Renal cortex interstitium (tissue), 11 donors: Measurements from ENCODE around the gene PCGF3. TPM values are rescaled to one million over a fixed set of nuclear protein-coding genes. Genes with fewer than 3 reads are reported as not detected.
A peak's percentile ranks its signal among the peaks of the same experiment; 100 is the strongest.

Experiments
- DNase-seq, 11 donors: peaks; one replicate each; pipeline ENCODE4 v3.0.0-alpha.2; 2013; ENCODE audit warnings: low read depth in 9 of 11, low spot score in 4 of 11; ENCODE audit errors: extremely low read depth in 1 of 11
- polyA plus RNA-seq, 3 donors: library from polyadenylated mRNA; unstranded; fragments of 120-200 nt; gene quantifications; one replicate each; pipeline ENCODE4 v1.2.1, GENCODE V29; 2013; ENCODE audit not compliant: insufficient read length in 3 of 3

PCGF3 gene
- polyA plus RNA-seq, 3 donors, result 67.4 to 102 (median 68.2) TPM

DNA sequence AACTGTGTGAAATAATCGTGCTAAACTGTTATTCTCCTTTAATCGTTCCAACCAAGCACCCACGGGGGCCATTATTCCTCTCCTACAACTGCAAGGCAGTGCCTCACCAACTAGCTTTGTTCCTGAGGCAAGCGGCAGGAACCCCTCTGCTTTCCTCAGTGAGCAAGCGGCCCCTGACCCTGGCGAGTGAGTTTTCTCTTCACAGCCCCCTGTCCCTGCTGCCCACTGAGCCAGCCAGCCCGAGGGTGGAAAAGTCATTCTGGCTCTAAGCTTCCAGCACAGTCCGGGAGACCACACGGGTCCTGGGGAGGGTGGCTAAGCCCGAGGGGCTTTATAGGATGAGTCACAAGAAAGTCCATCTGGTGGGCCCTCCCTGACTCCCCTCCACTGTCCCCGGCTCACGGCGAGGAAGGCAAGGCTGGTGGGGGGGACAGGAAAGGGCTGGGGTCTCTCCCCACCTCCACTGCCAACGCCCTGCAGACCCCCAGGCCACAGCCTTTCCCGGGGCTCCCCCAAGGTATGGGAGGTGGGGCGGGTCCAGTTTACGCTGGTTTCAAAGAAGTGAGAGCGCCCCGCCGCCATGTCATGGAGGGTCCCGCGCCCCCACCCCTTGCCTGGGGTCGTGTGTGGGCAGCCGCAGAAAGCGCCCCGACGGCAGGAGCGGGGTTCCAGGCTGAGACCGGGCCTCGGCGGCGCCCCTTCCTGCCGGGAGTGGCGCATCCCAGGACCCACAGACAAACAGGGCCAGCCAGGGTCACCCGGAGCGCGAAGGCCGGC lies 75.3 kb downstream of the PCGF3 start:
- no peak for DNase-seq

DNA sequence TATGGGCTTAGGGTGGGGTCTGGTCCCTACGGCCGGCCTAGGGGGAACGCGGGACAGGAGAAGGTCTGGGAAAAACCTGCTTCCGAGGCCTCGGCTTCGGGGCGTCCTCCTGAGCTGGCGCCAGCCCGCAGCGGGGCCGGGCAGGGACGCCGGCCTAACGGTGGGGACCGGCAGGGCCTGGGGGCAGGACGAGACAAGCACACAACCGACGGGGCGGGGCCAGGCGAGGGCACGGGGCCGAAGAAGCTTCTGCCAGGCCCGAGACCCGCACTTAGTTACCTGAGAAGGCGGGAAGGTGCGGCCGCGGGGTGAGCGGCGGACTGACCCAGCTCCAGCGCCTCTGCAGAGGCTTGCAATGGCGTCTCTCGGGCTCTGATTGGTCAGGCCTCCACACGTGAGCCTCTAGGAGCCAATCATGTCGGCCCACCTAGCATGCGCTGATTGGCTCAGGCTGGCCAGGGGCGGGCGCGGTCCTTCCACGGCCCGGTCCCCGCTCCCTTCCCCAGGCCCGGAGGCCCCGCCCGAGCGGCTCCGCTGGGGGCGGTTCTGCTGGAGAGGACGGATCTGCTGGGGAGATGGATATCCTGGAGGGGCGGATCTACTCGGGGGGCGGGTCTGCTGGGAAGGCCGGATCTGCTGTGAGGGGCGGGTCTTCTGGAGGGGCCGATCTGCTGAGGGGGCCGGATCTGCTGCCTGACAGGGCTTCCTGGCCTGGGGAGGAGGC lies 76.0 kb downstream of the PCGF3 start:
- DNase-seq, result peak; percentile 96 to 100 (median 98)

DNA sequence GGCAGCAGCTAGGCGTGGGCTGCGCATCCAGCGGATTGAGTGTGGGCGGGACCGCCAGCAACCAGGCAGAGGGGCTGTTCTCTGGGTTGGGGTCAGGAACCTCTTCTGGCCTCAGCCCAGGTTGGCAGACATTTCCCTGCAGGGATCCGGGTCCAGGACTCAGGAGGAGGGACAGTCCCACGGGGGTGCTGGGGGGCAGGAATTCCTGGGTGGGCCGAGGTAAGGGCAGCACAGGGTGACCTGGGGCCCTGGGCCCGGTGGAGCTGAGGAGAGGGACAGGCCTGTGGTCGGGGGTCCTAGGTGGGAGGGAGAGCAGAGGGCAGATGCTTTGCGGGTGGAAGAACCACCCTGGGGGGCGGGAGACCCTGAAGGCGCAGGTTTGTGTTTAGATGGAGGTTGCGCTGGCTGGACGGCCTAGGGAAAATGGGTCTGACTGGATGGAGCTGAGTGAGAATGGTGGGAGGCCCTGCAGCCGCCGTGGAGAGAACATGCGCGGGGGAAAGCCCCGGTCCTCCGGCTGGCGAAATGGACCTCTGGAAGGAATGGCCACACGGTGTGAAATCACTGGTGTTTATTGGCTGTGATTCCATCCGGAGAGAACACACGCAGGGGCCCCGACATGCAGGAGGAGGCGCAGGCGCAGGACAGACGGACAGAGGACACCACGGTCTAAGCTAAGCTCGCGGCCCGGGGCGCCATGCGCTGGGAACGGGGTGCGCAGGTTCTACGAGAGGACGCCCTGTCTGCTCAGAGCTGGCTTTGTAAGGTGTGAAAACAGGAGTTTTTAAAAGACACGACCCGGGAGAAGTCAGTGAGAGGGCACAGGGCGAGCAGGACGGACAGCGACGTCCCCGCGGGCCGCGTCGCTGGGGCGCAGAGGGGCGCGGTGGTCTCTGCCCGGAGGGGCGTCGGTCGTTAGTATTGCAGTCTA lies 79.0 kb downstream of the PCGF3 start:
- no peak for DNase-seq

DNA sequence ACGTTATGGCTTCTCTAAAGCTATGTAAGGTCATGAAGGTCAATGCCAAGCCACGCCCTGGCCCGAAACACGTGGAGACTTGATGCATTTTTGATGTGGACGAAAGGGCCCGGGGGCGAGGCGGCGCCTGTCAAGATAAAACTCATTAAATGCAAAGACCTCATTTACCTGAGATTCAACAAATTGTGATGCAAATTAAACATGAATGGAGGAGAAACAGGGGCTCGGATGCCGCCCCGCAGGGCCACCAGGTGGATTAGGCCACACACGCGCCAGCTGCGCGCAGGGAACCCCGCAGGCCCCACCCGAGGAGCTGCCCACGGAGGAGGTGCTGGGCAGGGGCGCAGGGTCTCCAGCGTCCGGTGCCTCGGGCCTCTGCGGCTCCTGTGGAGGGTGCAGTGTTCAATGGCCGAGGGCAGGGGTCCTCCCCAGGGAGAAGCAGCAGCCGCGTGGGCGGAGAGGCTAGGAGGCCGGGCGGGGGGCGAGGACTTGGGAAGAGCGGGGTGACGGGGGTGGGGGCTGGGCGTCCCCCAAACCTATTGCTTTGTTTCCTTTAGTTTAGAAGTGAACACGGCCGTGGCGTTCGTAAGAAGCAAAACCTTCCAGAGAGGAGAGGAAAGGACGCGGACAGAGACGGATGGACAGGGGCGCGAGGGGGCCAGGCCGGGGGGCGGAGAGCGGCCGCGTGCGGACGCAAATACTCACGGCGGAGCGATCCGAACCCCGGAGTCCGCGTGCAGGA lies 79.9 kb downstream of the PCGF3 start:
- DNase-seq, result no peak

DNA sequence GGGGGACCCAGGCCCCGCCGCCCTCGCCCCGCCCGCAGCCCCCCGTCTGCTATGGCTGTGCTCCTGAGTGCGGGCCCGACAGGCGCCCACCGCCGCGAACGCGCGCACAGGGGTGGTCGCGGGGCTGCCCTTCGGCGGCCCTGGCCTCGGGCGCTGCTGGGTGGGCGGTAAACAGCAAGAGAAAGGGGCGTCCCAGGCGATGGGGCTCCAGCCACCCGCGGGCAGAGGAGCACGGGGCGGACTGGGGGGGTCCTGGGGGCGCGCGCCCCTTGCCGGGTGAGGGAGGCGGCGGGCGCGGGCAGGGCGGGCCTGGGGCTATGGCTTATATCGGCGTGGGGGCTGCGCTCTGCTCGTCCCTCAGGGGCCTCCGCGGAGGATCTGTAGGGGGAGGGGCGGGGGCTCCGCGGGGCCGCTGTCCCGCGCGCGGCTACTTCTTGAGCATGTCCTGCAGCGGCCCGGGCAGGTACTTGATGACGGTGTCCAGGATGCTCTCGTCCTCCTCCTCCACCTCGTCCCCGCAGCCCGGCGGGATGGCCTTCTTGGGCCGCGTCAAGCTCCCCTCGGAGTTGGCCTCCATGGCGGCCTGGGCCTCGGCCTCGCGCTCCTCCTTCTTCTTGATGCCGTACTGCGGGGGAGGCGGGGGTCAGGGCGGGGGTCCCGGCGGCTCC lies 80.6 kb downstream of the PCGF3 start:
- no peak for DNase-seq

DNA sequence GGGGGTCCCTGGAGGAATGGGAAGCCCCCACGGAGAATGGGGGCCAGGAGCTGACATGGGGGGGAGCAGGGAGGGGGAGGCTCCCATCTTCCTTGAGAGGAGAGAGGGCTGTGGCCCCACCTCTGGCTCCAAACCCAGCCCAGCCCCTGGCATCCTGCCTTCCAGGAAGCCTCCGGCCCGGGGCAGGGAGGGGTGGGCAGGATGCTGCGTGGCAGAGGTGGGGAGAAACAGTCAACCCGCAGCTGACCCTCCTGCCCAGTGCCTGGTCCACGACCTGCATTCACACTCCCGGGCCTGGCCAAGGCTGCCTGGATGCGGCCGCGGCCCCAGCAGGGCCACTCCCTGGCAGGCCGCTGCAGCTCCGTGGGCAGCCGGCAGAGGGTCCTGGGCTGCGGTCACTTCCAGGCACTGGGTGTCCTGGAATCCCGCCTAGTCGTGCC lies 81.2 kb downstream of the PCGF3 start:
- DNase-seq, result no peak

DNA sequence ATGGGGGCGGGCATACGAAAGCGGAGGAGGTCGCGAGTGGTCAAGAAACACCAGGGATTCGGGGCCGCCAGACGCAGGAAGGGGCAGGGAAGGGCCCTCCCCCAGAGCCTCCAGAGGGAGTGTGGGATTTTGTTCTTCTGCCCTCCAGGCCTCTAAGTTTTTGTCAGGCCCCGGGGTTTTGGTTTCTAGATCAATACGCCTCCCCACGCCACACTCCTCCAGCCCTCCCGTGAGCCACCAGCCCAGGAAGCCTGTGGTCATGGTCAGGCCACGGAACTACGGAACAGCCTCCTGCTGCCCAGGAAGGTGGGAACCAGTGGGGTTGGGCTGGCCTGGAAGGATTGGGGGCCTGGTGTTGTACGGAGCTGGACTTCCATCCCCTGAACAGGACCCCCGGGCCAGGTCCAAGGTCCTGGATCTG lies 81.9 kb downstream of the PCGF3 start:
- DNase-seq, result no peak

DNA sequence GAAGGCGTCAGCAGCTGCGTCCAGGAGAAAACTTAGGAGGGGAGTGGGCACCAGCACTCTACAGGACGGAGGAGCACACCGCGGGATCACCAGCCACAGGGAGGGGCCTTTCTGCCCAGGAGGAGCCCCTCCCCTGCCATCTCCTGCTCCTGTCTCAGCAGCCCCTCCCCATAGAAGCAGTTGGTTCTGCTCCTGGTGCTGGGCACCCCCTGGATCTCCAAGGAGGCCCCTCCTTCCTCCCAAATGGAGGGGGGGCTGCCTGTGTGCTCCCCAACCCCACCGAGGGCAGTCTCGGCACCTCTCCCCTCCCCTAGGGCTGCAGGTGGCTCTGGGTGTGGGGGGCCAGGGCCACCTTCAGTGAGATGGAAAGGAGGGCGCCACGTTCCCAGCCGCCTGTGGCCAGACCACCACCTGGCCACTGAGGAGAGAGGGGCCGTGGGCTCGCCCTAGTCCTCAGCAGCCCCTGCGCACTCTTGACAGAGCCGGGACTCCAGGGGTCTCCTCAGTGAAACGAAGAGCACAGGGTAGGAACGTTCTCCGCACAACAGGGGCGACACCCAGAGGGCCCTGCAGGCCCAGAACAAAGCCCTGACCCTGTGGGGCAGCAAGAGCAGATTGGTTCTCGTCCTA lies 82.5 kb downstream of the PCGF3 start:
- DNase-seq, result no peak

DNA sequence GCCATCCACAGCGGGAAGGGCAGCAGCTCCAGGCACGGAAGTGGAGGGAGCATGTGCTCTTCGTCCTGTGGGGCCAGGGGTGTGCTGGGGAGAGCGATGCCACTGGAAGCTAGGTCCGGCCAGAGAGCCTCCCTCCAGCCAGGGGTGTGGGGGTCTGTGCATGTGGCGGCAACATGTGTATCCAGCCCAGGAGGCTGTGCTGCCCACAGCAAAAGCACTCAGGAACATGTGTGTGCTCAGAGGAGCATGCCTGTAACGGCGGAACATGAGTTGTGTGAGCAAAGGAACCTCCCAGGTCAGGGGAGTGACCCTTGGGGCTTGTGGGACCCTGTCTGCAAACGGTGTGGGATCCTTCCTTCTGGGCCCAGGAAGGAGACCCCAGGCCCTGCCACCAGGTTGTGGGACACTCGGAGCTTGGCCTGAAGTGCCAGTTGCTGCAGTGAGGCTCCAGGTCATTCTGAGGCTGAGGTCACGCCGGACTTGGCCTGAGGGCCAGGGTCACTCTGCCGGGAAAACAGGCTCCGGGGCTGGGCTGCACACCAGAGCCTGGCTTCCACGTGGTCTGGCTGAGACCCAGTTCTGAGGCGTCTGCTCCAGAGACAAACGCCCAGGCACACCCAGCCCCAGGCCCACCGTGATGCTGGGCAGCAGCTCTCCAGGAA lies 83.1 kb downstream of the PCGF3 start:
- no peak for DNase-seq

DNA sequence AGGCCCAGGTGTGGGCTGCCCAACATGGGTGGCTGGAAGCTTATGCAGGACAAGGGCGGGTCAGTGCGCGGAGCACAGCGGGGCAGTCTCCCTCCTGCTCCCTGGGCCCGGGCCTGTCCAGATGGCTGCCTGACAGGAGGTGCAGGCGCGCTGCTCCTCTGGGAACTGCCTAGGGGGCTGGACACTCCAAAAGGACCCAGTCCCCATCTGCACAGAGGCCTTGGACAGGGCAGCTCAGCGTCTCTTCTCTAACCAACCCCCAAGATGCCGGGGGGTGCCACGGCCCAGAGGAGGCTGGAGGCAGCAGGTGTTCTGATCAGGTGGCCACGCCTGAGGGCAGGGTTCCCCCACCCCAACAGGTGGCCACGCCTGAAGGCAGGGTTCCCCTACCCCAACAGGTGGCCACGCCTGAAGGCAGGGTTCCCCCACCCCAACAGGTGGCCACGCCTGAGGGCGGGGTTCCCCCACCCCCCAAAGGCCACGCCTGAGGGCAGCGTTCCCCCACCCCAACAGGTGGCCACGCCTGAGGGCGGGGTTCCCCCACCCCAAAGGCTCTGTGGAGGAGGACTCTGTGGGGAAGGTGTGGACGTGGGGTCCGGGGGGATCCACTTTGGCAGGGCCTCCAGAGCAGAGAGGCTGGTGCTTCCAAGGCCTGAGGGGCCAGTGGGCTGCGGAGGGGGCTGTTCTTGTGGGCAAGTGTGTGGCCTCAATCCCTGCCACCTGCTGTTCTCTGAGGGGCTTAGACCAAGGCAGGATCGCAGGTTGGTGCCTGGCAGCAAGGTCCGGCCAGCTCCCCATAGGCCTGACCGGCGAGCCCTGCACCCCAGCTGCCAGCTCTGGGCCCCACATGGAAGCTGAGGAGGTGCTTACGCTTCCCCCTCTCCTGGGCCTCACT lies 84.2 kb downstream of the PCGF3 start:
- DNase-seq, result no peak

DNA sequence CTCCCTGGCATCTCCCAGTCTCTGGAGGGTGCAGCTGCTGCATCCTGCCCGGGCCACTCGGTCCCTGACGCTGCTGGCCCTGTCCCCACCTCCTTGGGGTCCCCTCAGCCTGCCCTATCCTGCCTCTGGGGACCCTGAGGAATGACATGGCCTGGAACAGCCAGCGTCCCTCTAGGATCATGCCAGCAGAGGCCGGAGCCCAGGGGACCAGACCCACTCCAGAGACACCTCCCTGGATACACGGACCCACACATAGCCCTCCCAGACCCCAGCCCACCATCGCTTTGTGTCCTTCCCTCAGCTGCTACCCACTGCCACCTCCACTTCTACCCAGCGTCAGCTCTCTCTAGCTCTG lies 84.8 kb downstream of the PCGF3 start:
- no peak for DNase-seq

DNA sequence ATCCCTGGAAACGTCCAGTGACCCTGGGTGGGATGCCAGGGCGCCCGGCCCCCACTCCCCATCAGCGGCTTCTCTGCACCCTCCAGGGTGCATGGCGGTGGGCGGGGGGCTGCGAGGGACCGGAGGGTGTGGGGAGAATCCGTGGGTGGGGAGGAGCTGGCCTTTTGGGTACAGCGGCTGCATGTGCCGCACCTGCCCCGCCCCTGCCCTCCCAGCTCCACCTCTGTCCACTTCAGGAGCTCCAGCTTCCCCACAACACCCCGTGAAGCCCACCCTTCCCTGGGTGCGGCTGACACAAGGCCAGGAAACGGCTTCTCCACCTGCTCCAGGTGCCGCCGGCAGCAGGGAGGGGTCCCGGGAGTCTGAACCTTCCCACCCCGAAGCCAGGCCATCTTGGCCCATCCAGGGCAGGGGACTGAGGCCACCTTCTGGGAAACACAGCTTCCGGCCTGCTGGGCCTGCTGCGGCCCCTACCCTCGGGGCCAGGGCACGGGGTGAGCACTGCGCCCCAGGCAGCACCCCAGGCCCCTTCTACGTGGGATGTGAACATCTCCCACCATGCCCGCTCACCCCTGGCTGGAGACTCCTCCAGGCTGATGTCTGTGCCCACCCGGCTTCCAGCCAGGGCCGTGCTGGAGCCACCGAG lies 85.7 kb downstream of the PCGF3 start:
- DNase-seq, result no peak

DNA sequence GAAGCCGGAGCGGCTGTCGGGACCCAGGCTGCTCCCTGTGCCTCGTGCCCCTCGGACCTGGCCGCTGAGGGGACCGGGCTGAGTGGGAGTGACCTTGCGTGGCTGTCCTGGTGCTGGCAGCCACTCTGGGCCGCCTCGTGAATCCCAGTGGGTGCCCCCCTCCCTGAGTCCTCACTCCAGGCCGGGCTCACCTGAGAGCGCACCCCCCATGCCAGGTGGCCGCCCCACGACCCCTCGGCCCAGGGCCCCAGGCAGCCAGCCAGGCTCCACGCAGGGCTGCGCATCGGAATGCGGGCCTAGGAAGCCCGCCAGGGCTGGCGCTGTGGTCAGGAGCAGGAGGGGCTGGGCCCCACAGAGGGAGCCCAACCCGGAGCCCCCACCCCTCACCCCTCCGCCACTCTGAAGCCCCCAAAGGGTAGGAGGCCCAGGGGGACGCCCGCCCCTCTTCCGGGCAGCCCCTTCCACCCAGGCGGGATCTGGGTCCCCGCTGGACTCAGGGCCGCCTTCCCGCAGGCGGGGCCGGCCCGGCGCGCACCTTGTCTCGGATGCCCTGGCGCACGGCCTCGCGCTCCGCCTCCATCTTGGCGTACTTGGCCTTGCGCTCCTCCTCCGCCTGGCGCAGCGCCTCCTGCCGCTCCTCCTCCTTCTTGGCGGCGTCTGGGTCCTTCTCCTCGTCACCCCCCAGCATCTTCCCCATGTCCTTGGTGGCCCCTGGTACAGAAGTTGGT lies 86.4 kb downstream of the PCGF3 start:
- no peak for DNase-seq

DNA sequence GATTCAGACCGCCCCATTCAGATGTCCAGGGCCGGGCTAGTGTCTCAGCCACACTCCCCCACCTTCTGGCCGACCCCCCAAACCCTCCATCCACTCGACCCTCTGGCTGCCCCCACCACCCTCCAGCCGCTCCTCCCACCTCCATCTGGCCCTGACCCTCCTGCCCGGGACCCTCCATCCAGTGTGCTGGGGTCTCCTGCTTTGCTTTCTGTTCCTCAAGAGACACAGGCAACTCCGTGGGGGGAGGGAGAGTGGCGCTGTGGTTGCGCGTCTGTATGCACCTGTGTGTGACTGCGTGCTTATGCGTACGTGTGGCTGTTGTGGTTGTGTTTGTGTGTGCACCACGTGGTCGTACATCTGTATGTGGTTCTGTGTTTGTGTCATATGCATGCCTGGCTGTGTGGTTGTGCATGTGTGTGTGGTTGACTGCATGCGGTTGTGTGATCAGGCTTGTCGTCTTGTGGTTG lies 87.0 kb downstream of the PCGF3 start:
- DNase-seq, result no peak

DNA sequence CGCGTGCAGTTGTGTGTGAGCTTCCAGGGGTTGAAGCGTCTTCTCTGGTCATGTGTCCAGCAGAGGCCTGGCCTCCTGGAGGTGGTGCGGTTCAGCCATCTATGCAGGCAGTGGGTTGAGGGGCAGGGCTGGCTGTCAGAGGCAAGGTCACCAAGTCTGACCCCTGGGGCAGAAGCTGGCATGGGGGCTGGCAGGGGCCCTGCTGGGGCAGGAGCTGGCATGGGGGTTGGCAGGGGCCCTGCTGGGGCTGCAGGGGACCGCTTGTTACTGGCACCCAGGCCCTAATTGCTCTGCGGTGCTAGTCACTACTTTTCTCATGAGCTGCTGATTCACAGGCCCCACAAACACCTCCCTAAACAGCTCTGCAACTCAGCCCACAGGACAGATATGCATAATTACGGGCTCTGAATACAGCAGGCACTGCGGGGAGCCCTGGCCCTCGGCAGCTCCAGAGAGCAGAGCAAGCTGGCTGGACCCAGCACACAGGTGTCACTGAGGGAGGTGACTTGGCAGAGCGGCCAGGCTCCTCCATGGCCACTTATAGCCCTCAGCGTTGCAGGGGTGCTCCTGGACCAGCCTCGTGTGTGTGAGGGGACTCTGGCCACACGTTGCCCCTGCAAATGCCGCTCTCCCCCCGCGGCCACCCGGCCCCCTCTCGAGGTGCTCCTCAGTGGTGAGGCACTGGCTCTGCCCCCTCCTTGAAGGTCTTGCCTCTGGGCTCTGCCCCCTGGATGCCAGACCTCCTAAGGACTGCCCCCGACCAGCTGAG lies 87.6 kb downstream of the PCGF3 start:
- DNase-seq, result no peak
